GM19328 (cell line): ENCODE results near the gene GP9.
"Not testable (repeated sequence)": the region's sequence is repeated elsewhere in the genome, so short reads cannot be mapped to it uniquely, and the experiment has no call there.

Experiments
- ATAC-seq: cut with Tn5 transposase; IDR thresholded peaks from one replicate; pipeline ENCODE4 v1.9.1; 2021; ENCODE audit warnings: mild to moderate bottlenecking, moderate library complexity; ENCODE audit not compliant: unreplicated experiment

Gene GP9

DNA sequence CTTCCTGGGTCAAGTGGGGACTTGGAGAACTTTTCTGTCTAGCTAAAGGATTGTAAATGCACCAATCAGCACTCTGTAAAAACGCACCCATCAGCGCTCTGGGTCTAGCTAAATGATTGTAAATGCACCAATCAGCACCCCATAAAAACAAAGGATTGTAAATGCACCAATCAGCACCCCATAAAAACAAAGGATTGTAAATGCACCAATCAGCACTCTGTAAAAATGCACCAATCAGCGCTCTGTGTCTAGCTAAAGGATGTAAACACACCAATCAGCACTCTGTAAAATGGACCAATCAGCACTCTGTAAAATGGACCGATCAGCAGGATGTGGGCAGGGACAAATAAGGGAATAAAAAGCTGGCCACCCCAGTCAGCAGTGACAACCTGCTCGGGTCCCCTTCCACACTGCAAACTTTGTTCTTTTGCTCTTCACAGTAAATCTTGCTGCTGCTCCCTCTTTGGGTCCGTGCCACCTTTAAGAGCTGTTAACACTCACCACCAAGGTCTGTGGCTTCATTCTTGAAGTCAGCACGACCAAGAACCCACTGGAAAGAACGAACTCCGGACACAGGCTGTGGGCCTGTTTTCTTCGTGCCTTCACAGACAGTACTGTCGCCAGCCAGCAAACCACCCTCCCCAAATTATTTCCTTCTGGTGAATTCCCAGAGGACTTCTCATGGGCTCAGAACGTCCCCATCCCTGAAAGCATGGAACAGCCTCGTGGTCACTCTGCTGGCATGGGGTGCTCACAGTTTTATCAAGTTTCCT lies 8.9 kb downstream of the GP9 start:
- not testable (repeated sequence) for ATAC-seq

DNA sequence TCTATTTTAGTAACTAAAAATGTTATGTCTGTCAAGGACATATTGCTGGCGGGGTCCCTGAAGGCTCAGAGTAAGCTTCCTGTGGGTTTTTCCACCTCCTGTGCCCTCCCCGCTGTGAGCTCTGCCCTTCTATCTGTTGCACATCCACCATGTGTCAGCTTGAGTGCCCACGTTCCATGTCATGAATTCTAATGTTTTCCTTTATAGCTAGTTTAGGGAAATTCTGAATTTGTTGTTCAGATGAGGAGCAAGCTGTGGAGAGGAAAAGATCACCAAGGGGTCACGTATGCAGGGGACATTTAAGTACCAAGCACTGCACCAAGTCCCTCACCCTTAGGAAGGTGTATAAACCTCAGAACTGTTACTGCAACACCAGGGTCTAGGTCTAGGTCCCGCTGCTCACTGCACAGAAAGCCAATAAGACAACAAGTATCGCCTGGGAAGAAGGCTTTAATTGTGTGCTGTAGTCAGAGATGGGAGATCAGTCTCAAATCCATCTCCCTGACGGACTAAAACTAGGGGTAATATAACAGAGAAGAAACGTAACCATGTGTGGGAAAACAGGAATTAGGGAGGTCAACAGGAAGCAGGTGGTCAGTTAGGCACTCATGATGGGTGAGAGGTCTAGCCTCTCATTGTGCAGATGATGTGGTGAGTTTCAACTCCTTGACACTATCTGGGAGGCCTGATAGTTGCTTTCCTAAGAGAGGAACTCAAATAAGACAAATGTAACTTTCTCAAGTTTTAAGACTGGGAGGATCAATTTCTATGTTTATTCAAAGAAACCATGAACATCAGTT lies 9.7 kb downstream of the GP9 start:
- ATAC-seq: no peak

GRCh38 chr3:129077222-129077621 lies 16.6 kb downstream of the GP9 start:
- no peak for ATAC-seq

- no peak for ATAC-seq
Measured at GRCh38 chr3:129078510-129078909, 17.9 kb downstream of the GP9 start.

- ATAC-seq: no peak
Measured at GRCh38 chr3:129081503-129081902, 20.9 kb downstream of the GP9 start.

GRCh38 chr3:129082026-129082425 lies 21.4 kb downstream of the GP9 start:
- ATAC-seq: no peak

- no peak for ATAC-seq
Measured at GRCh38 chr3:129084501-129084900, 23.9 kb downstream of the GP9 start.

DNA sequence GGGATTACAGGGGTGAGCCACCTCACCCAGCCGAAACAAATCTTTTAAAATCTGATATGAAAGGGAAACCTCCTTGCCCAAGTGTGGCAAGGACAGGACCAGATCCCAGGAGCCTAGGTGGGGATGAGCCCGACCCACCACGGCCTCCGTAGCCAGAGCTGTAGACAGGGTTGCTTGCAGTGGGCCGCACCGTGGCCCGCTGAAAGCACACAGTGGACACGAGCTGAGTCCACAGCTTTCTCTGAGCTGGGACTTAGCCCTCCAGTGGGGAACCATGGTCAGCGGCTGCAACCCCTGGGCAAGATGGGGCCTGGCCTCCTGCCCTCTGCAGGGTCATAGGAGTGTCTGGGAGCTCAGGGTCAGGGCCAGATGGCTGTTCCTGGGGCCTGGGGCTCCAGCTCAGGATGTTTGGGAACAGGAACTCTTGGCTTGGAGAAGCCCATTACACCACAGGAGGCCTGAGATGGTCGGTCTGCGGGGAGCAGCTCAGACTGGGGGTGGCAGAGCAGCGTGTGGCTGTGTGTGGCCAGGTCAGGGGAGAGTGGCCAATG lies 24.7 kb downstream of the GP9 start:
- ATAC-seq: no peak

DNA sequence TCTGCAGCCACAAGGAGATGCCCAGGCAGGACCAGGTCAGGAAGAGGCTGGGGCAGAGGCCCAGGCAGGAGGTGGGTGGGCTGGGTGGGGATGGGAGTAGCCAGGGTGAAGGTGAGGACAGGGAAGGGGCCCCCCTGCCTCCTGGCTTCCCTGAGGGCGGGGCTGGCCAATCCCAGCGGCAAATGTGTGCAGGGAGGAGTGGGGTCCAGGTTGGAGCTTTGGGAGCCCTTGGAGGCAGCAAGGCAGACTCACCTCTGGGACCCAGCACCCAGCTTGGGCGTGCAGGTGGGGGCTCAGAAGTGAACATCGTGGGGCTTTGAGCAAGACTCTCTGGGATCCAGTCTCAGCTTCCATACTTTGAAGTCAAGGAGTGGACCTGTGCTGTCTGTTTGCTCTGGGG lies 25.2 kb downstream of the GP9 start:
- ATAC-seq: no peak

DNA sequence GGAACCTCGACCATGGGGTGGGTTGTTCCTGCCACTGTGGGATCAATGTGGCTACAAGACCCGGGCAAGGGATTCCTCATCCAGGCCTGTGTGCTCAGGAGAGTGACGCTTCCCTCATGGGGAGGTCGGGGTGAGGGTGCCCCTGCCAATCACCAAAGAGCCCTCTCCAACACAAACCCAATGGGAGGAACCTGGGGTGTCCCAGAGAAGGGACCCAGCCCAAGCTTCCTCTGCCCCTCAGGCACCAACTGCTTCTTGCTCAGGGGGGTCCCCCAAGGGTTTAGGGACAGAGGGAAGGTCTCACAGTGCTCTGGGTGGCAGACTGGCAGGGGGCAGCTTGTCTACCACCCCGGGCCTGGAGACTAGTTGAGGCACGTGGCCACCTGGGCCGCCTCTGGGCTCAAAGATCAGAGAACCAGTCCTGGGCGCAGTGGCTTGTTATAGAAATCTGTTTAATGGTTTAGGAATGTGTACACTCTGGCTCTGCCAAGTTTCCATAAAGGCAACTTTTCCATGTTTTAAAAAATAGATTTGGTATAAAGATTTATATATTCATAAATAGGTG lies 26.6 kb downstream of the GP9 start:
- no peak for ATAC-seq

DNA sequence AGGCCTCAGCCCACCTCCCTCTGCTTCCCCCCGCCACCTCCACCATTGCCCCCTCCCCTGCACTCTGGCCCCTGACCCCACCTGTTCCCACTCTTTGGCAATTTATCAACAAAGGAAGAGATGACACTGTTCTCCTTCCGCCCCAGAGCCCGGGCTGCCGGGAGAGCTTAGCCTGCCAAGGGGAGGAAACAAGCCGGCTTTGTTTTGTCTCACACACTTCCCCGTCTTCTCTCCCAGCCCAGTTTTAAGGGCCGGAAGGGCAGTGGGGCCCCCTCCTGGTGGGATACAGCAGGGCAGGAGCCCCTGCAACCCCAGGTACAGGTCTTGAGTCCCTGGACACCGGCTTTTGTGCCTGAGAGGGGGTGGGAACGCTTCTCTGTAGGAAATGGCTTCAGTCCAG lies 27.3 kb downstream of the GP9 start:
- ATAC-seq: not testable (repeated sequence)

- not testable (repeated sequence) for ATAC-seq
Measured at GRCh38 chr3:129088312-129088711, 27.7 kb downstream of the GP9 start.

- no peak for ATAC-seq
Measured at GRCh38 chr3:129095285-129095684, 34.7 kb downstream of the GP9 start.

- ATAC-seq: no peak
Measured at GRCh38 chr3:129100274-129100673, 39.7 kb downstream of the GP9 start.

DNA sequence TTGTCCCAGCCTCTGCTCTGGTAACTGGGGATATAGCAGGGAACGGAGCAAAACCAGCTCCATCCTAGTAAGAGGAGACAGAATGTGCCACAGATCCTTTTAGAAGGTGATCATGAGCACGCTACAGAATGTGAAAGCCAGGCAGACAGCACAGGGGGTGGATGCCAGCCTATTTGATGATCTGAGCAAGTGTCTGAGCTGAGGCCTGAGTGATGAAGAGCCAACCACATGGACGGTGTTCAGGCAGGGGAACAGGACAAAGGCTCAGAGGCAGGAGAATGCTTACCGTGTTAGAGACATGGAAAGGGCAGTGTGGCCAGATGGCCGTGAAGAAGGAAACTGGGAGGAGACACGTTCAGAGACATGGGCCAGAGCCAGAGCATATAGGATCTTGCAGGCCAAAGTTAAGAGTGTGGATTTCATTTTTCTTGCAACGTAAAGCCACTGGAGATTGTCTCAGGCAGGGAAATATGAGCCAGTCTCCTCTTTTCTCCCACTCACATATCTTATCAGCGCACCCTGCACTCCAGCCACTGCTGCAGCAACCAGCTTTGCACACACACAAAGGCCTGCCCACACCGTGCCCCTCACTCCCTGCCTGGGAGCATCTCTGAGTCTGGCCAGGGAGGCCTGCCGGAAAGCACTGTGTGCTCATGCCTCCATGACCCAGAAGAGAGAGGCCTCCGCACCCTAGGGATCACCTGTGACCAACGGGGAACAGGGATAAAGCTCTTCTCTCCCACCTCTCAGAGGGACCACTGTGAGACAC lies 41.0 kb downstream of the GP9 start:
- no peak for ATAC-seq

- no peak for ATAC-seq
Measured at GRCh38 chr3:129103296-129103695, 42.7 kb downstream of the GP9 start.

GRCh38 chr3:129104051-129104450 lies 43.5 kb downstream of the GP9 start:
- no peak for ATAC-seq

GRCh38 chr3:129104498-129105079 lies 44.0 kb downstream of the GP9 start:
- no peak for ATAC-seq

GRCh38 chr3:129105862-129106261 lies 45.3 kb downstream of the GP9 start:
- ATAC-seq: no peak

DNA sequence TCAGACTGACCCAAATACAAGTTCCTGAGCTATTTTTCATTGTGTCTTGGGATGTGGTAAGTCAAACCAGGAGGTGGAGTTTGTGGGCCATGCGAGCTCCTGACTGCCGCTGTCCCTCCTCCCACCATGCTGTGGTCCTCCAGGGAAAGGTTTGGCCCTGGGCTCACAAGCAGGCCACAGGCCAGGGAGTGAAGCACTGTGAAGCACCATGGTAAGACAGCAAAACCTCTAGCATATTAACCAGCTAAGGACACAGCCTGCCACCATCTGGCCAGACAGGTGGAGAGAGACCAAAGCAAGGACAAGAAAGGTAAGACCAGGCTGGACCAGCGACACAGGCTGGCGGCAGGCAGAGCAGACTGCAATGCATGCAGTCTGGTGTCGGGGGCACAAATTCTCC lies 45.7 kb downstream of the GP9 start:
- no peak for ATAC-seq
